HT1080 (cell line): ENCODE measurements around the gene TMEM259. TPM values are rescaled to one million over a fixed set of nuclear protein-coding genes. Genes with fewer than 3 reads are reported as not detected.

ENCODE experiments used
- DNase-seq: peaks from one replicate; pipeline ENCODE4 v3.0.0-alpha.2; 2015; ENCODE audit warnings: low read depth
- total RNA-seq: library from RNA; depleted of rRNA; stranded (reverse); fragments of >200 nt; shearing (Covaris generic); gene quantifications from 2 replicates; pipeline ENCODE4 v1.2.3, GENCODE V29; 2014

The TMEM259 gene
- total RNA-seq, 1 experiment from 2014 or later = 127 TPM

DNA sequence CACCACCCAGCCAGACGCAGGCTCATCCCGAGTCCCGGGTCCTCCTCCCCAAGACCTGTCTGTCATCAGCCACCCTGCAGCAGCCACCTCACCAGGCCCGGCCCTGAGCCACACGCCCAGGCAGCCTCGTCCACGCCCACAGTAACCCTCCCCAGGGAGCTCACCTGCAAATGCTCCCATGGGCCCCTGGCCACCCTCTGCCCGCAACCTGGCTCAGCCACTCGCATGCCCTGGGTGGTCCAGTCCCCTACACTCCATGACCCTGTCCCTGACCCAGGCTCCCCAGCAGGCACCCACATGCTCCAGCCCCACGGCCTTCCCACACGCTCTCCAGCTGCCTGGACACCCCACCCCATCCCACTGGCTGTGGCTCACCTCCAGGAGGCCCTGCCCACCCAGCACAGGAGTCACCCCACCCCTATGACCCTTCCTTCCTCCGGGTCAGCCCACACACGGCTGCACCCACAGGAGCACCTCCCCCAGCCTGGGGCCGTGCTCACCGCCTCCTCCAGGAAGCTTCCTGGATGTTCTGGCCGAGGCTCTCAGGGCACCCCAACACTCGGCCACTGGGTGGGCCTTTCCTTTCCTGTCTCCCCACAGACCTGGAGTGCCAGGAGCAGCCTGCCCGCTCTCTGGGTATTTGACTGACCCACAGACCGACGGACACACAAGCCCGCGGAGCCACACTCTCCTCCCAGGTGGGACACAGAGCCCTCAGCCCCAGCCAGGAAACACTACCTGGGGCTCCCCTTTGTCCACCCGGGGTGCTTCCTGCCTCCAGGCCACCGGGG is 3.6 kb downstream of the TMEM259 start:
- DNase-seq = no peak

DNA sequence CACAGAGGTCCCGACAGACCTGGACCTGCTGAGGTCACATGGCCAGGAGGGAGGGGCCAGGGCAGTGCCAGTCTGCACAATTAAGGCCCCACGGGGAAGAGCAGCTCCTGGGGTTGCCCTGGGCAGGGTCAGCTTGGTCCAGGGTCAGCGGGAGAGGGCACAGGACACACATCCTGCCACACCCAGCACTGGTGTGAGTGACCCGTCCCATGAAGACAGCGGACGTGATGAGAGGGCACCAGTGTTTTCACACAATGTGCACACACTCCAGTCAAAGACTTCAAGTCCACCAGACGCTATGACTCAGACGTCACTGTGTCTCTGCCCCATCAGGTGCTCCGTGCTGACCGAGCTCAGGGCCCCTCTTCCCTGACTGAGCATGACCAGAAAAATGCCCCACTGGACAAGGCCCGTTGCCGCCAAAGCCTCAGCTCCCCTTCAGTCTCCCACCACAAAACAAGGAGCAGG is 4.2 kb downstream of the TMEM259 start:
- DNase-seq = no peak

DNA sequence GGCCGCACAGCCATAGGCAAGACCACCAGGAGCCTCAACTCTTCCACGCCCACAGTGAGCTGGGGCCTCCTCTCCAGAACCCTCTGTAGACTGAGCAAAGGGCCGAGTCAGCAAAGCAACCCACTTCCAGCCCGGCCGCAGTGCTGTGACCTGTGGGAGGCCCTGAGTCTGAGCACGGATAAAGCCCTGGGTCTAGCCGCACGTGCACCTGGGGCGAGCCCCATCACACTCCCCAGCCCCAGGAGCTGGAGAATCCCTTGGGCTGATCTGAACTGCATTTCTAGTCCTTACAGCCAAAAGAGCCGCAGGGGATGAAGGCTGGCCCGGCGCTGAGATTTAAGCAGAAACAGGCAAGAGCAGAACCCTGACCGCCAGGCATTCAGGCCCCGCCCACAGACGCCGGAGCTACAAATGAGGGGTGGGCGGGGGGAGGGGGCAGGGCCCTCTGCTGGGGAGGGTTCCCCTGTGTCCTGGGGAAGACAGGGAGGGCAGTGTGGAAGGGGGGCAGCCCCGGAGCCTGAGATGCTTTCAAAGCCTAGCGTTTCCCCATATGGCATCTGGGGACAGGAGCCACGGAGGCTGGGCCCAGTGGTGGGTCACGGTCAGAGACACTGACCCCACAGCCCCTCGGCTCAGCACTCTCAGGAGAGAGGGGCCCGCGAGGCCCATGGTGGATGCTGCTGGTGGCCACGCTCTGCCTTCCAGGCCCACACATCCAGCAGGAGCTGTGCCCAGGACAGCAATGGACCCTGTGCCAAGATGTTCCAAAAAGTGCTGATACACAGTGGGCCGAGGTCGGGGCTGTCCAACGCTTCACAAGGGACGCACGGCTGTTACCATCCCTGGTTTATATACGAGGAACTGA is 4.9 kb downstream of the TMEM259 start:
- DNase-seq = no peak

DNA sequence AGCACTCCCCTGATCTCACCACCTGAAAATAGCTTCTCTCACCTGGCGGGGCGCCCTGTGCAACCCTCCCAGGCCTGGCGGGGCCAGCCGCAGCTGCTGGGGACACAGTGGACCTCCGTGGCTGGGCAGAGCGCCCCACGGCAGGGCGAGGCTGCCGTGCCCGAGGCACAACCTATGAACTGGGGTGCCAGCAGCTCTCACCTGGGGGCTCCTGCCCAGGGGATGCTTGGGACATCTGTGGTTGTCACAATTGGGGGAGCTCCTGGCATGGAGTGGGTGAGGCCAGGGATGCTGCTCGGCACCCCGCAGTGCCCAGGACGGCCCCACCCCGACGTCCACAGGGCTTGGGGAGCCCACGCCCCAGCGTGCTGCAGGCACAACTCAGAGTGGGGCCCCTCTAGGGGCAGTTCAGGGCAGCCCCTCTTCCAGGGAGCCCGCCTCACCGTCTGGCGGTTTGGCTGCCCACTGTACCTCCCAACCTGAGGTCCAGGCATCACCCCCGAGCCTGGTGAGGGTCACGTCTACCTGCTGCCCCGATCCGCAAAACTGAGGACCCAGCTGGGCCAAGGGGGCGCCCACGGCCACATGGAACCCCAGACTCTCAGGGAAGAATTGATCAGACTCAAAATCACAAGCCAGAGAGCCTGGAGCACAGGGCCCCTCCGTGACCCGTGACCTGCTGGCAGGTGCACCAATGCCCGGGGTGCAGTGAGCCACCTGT is 5.7 kb downstream of the TMEM259 start:
- no peak for DNase-seq

DNA sequence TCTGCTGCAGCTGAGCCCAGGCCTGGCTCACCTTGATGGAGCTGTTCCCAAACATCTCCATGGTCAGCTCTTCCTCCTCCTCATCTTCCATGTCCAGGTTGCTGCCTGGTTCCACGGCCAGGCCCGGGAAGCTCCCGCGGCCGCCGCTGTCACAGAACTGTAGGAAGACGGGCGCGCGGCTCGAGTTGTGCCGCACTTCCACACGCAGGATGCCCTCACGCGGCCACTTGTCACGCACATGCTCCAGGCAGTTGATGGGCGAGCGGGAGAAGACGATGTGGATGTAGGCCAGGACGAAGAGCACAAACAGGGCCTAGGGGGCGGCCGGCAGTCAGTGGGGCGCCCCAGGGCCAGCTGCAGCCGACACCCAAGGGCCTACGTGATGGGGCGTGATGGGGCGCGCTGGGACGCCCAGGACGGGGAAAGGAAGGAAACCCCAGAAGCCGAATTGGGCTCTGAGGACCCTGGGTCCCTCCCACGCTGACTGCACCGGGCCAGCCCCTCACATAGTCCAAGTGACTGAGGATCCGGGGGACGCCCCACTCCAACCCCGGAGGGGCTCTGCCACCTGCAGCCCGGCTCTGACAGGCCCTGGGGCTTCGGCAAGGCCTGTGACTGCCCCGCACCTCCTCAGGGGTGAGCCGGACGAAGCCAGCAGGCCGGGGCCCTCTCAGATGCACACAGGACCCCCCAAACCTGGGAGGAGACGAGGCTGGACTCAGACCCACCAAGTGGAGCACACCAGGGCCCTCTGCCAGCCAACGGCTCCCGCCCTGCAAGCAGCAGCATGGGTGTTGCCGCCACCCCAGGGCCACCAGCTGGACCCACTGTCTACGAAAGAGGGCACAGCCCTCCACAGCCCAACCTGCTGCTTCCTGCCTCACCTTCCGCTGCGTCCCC is 6.5 kb downstream of the TMEM259 start:
- DNase-seq = no peak

DNA sequence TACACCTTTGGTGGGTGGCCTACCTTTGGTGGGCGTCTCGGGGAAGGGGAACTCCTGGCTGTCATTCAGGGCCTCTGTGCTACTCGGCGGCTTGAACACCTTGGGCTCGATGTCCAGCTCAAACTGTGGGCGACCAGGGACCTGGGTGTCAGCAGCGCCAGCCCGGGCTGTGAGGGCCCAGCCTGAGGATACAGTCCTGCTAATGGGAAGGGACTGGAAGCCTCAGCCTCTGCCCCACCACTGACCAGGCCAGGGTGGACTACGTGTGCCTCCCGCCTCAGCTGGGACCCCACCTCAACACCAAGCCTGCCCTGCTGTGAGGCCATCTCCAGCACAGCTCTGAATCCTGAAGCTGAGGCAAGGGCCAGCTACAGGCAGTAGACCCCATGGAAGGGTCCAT is 7.7 kb downstream of the TMEM259 start:
- DNase-seq = no peak

DNA sequence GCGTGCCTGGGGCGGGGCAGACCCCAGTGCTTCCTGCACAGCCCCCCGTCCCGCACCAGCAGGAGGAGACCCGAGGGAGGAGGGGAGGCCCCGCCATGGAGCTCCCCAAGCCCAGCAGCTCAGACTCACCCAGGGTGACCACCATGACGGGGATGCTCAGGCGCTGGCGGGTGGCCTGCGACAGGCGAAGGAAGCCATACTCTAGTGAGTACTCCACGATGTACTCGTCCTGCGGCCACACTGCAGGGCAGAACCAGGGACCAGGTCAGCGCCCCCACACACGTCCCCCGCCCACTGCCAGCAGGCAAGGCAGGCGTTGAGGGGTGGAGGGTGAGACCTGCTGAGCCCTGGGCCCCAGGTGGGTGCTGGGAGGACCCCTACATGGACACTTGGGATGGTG is 8.6 kb downstream of the TMEM259 start:
- no peak for DNase-seq

DNA sequence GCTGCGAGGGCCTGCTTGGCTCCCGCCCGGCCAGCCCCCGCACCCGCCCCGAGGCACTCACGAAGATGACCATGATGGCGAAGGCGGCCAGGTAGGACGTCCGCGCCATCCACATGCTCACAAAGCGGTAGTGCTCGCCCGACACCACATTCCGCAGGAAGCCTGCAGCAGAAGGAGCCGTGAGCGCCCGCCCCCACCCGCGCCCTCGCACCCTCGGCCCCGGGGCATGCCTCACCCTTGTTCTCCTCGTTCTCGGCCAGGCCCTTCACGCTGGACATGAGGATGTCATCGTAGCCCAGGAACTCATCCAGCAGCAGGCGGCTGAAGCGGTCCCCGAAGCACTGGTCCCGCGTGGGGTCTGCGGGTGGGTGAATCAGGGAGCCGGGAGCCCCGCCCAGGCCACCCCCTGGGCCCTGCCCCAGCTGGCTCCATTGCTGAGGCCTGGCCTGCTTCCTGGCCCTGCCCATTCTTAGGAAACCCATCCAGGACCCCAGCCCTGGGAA is 9.0 kb downstream of the TMEM259 start:
- no peak for DNase-seq

DNA sequence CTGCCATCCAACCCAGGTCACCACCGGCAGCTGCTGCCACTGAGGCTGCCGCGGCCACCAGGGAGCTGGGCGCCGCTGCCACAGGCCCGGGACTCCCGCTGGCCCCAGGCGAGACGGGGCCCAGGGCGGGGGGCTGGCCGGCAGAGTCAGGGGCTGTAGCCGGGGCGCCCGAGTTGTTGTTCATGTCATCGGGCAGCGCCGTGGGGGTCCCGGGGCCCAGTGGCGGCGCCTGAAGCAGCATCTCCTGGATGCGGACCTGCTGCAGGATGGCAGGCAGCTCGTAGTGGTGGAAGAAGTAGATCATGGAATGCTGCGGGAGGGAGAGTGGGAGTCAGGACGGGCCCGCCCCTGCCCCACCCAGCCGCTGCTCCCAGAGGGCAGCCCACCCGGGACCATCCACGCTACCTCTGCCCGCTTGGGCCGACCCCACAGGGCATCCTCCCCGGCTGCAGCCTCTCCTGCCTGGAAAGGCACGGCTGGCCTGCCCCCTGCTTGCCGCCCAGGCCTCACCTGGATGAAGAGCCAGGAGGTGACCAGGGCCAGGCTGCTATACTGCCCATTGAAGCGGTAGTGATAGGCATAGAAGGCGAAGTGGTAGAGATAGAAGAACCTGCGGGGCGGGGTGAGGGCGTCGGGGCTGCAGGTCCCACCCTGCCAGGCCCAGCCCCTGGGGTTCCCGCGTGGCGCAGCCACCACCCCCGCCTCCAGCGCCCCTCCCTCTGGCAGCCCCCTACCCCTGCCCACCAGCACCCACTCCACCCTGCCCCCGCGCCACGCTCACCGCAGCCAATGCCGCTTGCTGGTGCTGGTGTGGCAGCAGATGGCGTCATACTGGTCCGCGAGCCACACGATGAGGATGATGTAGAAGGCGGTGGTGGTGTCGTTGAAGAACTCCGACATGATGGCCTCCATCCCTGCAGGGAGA is 10.1 kb downstream of the TMEM259 start:
- no peak for DNase-seq

DNA sequence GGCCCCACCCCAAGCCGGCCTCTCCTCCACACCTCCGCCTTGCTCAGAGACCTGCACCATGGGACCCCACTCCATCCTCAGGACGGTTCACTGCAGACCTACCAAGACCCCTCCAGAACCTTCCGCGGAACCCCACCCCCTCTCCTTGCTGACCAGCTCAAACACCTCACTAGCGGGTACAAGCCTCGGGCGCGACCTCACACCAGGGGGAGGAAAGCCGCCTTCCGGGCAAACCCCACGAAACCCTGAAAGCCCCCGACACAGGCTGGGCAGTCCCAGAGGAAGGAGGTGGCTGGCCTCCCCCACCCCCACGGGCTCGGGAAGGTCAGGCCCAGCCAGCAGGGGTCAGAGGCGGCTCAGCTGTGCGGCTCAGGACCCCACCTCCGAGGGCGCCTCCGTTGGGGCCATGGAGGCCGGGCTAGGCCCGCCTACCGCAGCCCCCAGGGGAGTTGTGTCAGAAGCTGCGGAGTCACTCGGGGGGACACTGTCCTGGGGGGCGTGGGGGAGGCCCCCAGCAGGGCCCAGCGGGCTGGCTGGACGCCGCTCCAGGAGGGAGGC is 10.9 kb downstream of the TMEM259 start:
- no peak for DNase-seq

DNA sequence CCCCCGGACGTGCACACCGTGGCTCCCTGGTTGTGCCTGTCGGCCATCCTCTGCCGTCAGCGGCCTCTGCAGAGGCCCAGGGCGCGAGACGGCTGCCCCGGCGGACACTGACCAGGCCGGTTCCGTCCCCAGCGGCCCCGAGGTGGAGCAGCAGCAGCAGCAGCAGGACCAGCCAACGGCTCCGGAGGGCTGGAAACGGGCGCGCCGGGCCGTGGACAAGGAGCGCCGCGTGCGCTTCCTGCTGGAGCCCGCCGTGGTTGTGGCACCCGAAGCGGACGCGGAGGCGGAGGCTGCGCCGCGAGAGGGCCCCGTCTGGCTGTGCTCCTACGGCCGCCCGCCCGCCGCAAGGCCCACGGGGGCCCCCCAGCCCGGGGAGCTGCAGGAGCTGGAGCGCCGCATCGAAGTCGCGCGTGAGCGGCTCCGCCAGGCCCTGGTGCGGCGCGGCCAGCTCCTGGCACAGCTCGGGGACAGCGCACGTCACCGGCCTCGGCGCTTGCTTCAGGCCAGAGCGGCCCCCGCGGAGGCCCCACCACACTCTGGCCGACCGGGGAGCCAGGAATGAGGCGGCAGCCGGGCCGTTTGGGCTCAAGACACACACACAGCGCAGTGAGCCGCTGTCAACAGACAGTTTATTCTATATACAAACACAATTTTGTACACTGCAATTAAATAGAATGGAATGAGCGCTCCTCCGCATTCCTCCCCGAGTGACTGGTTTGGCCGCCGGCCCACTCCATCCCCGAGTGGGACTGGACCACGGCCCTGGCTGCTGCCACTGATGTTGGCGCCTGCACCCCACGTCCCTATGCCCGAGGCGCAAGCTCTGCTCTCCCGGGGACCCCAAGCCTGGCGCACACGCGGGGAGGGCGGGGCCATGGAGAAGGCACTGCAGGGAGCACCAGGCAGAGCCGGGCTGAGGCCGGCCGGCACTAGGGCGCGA is 11.6 kb downstream of the TMEM259 start:
- no peak for DNase-seq

DNA sequence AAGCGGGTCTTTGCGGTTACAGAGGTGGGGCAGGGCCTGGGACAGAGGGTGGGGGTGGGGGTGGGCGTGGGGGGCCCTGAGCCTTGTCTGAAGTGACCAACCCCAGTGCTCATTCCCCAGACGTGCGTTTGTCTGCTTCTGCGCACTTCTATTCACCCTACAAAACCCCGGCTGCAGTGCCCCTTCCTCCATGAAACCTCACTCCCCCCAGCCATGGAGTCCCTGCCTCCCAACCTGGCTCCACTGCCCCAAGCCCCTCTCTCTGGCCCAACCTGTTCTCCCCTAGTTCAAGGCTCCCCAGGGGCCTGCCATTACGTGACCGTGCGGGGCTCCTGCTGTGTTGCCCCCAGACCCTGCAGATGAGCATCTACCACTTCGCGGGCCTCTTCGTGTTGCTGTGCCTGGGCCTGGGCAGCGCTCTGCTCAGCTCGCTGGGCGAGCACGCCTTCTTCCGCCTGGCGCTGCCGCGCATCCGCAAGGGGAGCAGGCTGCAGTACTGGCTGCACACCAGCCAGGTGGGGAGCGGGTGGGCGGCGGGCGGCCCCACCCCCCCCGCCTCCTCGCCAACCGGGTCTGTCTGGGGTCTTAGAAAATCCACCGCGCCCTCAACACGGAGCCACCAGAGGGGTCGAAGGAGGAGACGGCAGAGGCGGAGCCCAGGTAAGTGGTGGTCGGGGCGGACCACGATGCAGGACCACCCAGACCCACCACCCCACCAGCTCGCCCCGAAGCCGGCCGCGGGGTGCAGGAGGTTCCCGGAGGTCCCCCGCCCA is 12.5 kb downstream of the TMEM259 start:
- no peak for DNase-seq

DNA sequence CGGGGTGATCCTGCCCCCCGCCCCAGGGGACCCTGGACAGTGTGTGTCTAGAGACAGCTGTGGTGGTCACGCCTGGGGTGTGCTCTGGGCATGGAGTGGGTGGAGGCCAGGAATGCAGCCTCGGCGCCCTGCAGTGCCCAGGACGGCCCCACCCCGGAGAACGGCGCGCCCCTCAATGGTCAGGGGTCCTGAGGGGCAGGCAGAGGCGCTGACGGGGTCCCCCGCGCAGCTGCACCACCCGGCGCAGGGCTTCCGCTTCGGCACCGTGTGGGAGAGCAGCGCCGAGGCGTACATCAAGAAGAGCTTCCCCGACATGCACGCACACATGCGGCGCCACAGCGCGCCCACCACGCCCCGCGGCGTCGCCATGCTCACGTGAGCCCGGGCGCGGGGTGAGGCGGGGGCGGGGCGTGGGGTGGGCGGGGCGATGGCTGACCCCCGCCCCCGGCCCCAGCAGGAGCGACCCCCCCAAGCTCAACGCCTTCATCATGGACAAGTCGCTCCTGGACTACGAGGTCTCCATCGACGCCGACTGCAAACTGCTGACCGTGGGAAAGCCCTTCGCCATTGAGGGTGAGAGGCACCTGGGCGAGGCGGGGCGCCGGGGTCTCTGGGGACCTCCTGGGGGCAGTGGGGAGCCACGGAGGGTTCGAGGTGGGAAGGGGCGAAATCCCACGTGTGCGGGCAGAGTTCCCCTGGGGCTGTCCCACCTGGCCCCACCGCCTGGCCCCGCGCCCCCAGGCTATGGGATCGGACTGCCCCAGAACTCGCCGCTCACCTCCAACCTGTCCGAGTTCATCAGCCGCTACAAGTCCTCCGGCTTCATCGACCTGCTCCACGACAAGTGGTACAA is 13.3 kb downstream of the TMEM259 start:
- no peak for DNase-seq

DNA sequence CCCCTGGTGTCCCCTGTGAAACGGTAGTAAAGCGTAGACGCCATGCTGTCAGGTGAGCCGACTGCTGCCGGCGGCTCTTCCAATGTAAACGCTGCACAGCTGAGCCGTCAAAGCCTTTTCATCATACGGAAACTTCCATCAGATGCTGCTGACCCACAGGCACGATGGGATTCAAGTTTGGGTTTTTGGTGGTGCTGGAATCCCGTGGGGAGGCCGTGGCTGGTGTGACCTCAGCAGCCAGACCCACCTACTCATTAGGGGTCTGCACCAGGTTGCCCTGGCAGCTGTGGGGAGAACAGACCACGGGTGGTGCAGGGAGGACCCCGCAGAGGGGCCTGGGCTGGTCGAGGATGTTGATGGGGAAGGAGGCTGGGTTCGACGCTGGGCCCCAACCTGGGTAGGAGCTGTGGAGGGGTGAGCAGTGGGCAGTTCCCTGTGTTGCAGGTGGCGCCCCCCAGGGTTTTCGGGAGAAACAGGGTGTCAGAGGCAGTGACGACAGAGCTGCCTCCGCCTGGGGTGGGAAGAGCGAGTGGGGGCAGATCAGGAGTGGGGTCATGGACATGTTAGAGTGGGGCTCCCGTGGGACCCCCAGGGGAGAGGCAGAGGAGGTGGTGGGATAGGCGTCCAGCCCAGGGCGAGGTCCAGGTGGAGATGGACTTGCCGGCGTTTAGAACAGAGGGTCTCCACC is 14.1 kb downstream of the TMEM259 start:
- no peak for DNase-seq

DNA sequence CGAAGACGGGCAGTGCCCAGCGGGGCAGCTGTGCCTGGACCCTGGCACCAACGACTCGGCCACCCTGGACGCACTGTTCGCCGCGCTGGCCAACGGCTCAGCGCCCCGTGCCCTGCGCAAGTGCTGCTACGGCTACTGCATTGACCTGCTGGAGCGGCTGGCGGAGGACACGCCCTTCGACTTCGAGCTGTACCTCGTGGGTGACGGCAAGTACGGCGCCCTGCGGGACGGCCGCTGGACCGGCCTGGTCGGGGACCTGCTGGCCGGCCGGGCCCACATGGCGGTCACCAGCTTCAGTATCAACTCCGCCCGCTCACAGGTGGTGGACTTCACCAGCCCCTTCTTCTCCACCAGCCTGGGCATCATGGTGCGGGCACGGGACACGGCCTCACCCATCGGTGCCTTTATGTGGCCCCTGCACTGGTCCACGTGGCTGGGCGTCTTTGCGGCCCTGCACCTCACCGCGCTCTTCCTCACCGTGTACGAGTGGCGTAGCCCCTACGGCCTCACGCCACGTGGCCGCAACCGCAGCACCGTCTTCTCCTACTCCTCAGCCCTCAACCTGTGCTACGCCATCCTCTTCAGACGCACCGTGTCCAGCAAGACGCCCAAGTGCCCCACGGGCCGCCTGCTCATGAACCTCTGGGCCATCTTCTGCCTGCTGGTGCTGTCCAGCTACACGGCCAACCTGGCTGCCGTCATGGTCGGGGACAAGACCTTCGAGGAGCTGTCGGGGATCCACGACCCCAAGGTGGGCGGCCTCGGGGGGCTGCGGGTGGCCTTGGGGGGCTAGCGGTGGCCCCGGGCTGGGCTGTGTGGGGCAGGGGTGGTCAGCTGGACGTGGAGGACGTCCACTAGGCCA is 15.9 kb downstream of the TMEM259 start:
- no peak for DNase-seq
